Head of caudate nucleus (tissue), 42 donors: Measurements from ENCODE around the gene KRTAP3-1.
"Not testable (repeated sequence)": the region's sequence is repeated elsewhere in the genome, so short reads cannot be mapped to it uniquely, and the experiment has no call there.

Experiments
- DNase-seq, 42 donors: peaks; one replicate each; pipeline versions ENCODE4 v3.0.0 to v3.0.0-alpha.2; 2020 to 2021; ENCODE audit warnings: mixed read lengths in 7 of 42
- intact Hi-C: fragments of 100-400 bp; cut with DNase I; formaldehyde crosslinking; loops from one replicate; pipeline ENCODE4 v1.15.0; 2022

Gene KRTAP3-1

DNA sequence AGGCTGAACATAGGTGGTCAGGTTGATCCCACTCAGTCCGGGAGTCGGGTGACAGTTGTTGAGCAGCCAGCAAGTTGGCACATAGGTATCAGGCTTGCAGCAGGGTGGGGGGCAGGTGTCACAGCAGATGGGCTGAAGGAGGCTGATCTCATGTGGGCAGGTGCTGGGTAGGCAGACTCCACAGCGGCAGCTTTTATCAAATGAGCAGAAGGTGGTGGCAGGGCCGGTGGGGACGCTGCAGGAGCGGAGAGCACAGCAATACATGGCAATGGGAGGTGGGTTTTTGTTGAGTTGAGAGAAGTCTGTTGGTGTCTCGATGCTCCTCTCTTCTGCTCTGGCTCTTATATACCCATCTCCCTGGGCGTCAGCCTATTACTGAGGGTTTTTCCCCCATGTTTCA is at the start of gene KRTAP3-1:
Gene KRTAP3-1, minus strand, starts transcription at position 318 of the 400 bp plus-strand sequence. Its CDS starts 54 bp downstream, at position 264.
- DNase-seq = no peak
- intact Hi-C loops = no loop called here

DNA sequence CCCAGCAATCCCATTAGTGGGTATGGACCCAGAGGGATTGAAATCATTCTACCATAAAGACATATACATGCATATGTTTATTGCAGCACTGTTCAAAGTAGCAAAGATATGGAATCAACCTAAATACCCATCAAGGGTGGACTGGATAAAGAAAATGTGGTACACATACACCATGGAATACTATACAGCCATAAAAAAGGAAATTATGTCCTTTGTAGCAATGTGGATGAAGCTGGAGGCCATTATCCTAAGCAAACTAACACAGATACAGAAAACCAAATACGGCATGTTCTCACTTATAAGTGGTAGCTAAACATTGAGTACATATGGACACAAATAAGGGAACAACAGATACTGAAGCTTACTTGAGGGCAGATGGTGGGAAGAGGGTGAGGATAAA is 48.6 kb upstream of the KRTAP3-1 start:
- intact Hi-C loops = no loop called here
- DNase-seq = no peak

DNA sequence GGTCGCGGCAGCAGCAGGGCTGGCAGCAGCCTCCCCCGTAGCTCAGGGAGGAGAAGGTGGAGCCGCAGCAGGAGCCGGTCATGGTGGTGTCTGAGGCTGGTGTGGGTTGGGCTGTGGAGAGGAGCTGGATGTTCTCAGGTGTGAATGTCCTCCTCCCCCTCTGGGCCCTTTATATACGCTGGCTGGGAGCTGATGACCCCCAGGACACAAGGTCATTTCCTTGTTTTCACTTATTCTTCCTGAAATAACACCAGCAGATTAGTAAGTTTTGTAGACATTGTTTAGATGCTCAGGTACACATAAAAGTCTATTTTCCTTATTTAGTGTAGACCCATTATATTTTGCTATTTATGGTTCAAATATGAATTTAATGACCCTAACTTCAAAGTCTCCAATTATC is 46.2 kb upstream of the KRTAP3-1 start, which contains the start of gene KRTAP2-2:
Gene KRTAP2-2, minus strand, starts transcription at position 101 of the 400 bp plus-strand sequence. Its CDS starts 19 bp downstream, at position 82.
- DNase-seq, intact Hi-C loops: not testable (repeated sequence)

DNA sequence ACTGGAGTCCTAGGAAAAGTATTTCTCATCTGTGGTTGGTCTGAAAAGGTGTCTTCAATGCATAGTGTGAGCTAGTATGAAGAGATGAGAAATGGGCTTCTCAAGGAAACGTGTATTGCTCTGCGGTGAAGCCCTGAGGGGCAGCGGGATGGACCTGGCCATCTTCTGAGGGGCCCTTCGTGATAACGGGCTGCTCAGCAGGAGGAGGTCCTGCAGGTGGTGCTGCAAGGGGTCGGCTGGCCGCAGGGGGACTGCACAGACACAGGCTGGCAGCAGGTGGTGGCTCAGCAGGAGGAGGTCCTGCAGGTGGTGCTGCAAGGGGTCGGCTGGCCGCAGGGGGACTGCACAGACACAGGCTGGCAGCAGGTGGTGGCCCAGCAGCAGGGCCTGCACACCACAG is 45.6 kb upstream of the KRTAP3-1 start:
- intact Hi-C loops, DNase-seq: not testable (repeated sequence)

DNA sequence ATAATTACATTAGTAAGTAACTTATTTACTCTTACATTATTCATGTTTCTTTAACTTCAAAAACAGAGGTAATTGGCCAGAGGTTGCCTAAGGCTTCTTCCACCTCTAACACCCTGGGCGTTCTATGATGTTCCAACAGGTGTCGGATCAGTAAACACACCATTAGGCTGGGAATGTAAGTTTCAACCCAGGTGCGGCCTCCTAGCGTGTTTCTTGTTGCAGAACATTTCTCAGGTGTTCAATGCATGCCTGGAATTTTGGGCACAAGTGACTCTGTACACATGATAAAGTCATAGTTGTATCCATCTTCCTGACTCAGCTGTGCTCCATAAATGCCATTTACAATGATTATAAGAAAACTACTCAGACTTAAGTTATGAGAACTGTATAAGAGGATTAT is 45.1 kb upstream of the KRTAP3-1 start:
- intact Hi-C loops = no loop called here
- DNase-seq = no peak

DNA sequence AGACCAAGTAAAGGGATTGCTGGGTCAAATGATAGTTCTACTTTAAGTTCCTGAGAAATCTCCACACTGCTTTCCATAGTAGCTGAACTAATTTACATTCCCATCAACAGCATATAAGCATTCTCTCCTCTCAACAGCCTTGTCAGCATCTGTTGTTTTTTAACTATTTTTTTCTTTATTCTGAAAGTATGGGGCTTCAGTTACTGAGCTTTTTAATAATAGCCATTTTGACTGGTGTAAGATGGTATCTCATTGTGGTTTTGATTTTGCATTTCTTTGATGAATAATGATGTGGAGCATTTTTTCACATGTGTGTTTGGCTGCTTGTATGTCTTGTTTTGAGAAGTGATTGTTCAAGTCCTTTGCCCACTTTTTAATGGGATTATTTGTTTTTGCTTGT is 43.6 kb upstream of the KRTAP3-1 start:
- no peak for DNase-seq
- intact Hi-C loops = no loop called here

DNA sequence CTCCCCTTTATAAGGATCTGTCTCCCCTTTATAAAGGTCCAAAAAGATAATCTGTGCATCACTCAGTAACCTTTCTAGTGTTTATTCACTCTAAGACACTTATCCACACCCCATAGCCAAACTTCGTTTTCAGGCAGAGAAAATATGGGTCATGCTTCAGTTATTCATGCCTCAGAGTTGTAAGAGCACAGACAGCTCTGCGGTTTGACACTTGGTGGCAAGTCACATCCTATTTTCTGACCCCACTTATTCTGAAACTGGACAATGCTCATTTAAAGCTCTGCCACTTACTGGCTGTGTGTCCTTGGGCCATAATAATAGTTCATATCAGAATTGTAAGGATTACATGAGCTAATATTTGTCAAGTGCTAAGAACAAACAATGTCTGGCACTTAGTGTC is 40.2 kb upstream of the KRTAP3-1 start:
- intact Hi-C loops = no loop called here
- no peak for DNase-seq

DNA sequence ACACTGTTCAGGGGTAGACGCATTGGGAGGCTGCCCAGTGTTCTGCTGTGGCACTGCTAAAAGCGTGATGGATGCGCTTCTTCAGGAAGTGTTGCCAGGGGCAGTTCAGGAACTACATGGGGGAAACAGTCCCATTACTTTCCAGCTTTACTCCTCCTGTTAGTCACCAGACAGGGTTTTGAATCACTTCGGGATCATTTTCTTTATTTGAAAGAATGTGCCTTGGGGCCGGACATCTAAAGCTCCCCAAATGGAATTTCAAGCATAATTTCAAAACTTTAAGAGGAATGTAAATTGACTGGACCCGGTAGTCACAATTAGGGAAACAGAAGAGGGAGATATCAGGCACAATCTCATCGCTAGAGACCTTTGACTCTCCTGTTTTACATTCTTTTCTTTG is 39.5 kb upstream of the KRTAP3-1 start:
- intact Hi-C loops = no loop called here

DNA sequence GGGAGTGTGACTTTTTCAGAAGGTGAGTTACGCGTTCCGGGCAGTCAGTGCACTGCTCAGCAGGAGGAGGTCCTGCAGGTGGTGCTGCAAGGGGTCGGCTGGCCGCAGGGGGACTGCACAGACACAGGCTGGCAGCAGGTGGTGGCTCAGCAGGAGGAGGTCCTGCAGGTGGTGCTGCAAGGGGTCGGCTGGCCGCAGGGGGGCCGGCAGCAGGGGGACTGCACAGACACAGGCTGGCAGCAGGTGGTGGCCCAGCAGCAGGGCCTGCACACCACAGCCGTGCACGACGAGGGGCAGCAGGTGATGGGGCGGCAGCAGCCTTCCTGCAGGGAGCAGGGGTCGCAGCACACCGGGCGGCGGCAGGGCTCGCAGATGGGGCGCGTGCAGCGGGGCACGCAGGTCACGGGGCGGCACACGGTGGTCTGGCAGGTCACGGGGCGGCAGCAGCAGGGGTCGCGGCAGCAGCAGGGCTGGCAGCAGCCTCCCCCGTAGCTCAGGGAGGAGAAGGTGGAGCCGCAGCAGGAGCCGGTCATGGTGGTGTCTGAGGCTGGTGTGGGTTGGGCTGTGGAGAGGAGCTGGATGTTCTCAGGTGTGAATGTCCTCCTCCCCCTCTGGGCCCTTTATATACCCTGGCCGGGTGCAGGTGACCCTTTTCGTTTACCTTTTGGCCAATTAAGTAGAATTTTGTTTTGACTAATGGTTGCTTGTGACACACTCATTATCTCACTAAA is 38.0 kb upstream of the KRTAP3-1 start, which contains the start of gene KRTAP2-1:
Gene KRTAP2-1, minus strand, starts transcription at position 582 of the 731 bp plus-strand sequence. Its CDS starts 49 bp downstream, at position 533.
- intact Hi-C loops, DNase-seq: not testable (repeated sequence)

More for the DNA sequence above, 39.5 kb upstream of the KRTAP3-1 start:
- no peak for DNase-seq

DNA sequence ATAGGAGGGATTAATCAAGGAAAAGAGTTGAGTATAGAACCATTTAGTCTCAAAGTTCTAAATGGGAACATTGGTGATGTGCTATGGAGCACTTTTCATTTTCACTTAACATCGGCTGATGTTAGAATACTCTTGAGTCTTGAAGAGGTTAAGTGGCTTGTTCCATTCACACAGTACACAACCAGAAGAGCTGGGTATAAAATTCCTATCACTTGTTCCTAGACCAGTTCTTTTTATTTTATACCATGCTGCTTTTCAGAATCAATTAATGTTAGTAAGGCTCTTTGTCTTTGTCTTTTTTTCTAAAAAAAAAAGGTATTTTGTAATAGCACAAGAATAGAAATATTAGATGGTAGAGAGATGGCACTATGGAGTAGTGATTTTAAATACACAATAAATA is 34.0 kb upstream of the KRTAP3-1 start:
- DNase-seq = no peak
- intact Hi-C loops = no loop called here

DNA sequence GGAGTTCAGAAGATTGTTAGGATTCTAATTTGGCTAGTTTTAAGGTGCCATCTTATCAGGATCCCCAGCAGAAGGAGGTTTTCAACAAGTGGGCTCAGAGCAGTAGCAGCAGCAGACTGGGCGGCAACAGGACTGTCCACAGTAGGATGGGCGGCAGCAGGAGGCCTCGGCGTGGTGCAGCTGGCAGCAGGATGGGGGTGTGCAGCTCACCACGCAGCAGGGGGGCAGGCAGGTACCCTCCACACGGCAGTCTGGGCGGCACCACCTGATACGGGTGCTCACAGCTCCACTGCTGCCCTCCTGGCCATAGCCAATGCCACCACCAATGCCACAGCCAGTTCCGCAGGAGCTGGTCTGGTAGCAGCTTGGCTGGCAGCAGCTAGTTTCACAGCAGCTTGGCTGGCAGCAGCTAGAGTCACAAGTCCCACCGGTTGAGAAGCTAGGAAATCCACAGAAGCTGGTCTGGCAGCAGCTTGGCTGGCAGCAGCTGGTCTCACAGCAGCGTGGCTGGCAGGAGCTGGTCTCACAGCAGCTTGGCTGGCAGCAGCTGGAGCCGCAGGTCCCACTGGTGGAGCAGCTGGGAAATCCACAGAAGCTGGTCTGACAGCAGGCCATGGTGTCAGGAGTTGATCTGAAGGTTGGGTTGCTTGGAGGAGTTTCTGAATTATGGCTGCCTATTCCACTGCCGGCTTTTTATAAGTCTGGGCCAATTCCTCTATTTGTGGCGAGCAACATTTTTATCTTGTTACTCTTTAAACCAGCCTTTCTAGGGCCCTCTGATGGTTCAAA is 32.0 kb upstream of the KRTAP3-1 start, which contains the start of gene KRTAP1-1:
Gene KRTAP1-1, minus strand, starts transcription at position 668 of the 789 bp plus-strand sequence. Its CDS starts 53 bp downstream, at position 615.
- DNase-seq = peak in 8 of 42 donors; percentile 2 to 49 (median 12)
- intact Hi-C loops = not testable (repeated sequence)

DNA sequence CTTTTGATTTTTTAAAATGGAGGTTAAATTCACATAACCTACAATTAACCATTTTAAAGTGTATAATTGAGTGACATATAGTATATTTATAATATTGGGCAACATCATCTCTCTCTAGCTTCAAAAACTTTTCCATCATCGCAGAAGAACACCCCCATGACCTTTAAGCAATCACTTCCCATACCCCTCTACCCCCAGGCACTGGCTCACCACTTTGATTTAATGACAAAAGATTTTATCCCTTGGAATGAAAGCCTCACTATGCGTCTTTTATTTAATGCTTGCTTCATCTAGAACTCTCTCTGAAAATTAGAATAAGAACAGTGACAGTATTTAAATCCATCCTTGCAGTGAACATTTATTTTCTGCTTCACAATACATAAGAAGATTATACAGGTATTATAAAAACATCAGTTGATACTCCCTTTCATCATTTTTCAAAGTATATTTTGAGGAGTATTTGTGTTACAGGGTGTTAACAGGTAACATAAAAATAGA is 29.0 kb upstream of the KRTAP3-1 start:
- no peak for DNase-seq
- intact Hi-C loops = no loop called here

DNA sequence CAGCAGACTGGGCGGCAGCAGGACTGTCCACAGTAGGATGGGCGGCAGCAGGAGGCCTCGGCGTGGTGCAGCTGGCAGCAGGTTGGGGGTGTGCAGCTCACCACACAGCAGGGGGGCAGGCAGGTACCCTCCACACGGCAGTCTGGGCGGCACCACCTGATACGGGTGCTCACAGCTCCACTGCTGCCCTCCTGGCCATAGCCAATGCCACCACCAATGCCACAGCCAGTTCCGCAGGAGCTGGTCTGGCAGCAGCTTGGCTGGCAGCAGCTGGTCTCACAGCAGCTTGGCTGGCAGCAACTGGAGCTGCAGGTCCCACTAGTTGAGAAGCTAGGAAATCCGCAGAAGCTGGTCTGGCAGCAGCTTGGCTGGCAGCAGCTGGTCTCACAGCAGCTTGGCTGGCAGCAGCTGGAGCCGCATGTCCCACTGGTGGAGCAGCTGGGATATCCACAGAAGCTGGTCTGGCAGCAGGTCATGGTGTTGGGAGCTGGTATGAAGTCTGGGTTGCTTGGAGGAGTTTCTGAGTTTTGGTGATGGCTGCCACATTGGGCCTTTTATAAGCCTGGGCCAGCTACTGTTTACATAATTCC is 25.5 kb upstream of the KRTAP3-1 start, which contains the start of gene KRTAP1-3:
Gene KRTAP1-3, minus strand, starts transcription at position 529 of the 590 bp plus-strand sequence. Its CDS starts 53 bp downstream, at position 476.
- intact Hi-C loops, DNase-seq: not testable (repeated sequence)

DNA sequence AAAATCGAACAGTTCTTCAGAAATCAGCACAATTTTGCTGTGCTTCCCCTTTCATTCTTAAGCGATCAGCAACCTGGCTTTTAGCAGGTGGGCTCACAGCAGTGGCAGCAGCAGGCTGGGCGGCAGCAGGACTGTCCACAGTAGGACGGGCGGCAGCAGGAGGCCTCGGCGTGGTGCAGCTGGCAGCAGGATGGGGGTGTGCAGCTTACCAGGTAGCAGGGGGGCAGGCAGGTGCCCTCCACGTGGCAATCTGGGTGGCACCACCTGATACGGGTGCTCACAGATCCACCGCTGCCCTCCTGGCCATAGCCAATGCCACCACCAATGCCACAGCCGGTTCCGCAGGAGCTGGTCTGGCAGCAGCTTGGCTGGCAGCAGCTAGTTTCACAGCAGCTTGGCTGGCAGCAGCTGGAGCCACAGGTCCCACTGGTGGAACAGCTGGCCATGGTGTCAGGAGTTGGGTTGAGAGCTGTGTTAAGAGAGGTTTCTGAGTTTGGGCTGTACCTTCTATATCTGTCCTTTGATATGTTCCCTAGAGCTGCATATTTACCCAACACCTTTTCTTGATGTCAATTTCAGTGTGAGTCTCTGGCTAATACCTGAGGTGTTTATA is 20.8 kb upstream of the KRTAP3-1 start, which contains the start of gene KRTAP1-4:
Gene KRTAP1-4, minus strand, starts transcription at position 563 of the 613 bp plus-strand sequence. Its CDS starts 117 bp downstream, at position 446.
- no peak for DNase-seq
- intact Hi-C loops = no loop called here

DNA sequence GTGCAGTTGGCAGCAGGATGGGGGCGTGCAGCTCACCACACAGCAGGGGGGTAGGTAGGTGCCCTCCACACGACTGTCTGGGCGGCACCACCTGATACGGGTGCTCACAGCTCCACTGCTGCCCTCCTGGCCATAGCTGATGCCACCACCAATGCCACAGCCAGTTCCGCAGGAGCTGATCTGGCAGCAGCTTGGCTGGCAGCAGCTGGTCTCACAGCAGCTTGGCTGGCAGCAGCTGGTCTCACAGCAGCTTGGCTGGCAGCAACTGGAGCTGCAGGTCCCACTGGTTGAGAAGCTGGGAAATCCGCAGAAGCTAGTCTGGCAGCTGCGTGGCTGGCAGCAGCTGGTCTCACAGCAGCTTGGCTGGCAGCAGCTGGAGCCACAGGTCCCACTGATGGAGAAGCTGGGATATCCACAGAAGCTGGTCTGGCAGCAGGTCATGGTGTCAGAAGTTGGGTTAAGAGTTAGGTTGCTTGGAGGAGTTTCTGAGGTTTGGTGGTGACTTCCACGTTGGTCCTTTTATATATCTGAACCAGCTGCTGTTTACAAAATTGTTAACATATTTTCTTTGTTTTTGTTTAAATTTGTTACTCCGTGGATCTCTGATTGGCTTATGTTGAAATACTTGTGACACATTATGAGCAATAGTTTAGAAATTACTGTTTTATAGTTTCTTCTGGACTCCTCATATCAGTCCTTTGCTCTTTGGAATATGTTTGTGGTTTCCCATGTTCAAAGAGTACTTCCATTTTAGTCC is 18.0 kb upstream of the KRTAP3-1 start, which contains the start of gene KRTAP1-5:
Gene KRTAP1-5, minus strand, starts transcription at position 494 of the 757 bp plus-strand sequence. Its CDS starts 53 bp downstream, at position 441.
- intact Hi-C loops = no loop called here

DNA sequence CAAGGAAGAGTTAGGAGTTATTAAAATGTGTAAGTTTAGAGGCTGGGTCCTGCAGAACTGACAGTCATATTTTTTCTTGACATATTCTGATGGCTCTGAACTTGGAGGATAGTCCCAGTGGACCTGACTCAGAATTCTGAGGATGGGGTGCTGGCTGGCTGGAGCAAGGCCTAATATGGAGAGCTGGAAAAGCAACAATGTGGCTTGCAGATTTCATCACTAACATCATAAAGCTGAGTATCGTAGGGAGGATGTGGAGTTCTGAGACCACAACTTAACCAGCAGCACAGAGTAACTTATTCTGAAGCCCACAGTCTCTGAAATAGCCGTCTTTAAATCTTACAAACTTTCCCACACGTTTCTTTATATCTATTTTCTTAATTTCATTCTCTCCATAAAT is 15.8 kb upstream of the KRTAP3-1 start:
- DNase-seq = no peak
- intact Hi-C loops = no loop called here

More for the DNA sequence above, 18.0 kb upstream of the KRTAP3-1 start, which contains the start of gene KRTAP1-5:
- DNase-seq = no peak

DNA sequence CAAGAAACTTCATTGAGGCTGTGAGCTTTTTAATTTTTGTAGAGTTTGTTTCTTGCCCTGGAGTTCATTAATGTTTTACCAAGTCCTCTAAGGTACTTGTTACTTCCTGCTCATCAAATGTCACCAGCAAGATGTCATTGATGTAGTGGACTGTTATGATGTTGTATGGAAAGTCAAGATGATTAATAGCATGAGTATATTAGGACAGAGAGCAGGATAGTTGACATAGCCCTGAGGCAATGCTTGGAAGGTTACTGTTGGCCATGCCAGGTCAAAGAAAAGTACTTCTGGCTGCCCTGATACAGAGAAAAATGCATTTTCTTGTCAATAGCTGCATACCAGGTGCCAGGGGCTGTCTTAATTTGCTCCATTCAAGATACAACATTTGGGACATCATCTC is 11.4 kb upstream of the KRTAP3-1 start:
- intact Hi-C loops = no loop called here
- no peak for DNase-seq

DNA sequence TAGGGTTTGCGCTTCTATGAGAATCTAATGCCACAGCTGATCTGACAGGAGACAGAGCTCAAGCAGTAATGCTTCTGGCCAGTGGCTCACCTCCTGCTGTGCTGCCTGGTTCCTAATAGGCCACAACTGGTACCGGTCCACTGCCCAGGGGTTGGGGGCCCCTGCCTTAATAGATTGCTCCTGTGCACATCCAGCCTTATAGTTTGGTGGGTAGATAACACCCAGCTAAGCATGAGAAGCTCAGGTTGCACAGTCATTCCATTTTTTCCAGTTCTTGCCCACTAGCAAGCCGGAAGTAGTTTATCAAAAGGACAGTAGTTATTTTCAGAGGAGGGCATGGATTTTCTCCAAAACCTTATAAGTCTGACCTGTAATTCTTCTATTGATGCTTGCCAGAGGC is 10.5 kb upstream of the KRTAP3-1 start:
- DNase-seq = no peak
- intact Hi-C loops = no loop called here
